D721Med (cell line): Measurements from ENCODE around the gene APOL1.
"Not testable (repeated sequence)": the region's sequence is repeated elsewhere in the genome, so short reads cannot be mapped to it uniquely, and the experiment has no call there.

Experiments used
- DNase-seq: peaks from one replicate; pipeline ENCODE4 v3.0.0; 2011; ENCODE audit warnings: low spot score; ENCODE audit not compliant: insufficient read length
- FAIRE-seq: peaks from 2 replicates; lab custom pipeline; 2011; peaks lifted over from hg19 to GRCh38; lab: Jason Lieb, UNC
- TF ChIP-seq, protein P1 (sequence below): IDR thresholded peaks from 2 replicates; pipeline ENCODE4 v1.5.1; 2012; ENCODE audit warnings: mild to moderate bottlenecking, control low read depth; ENCODE audit not compliant: insufficient read depth; ENCODE audit errors: missing control alignments

APOL1 gene

DNA sequence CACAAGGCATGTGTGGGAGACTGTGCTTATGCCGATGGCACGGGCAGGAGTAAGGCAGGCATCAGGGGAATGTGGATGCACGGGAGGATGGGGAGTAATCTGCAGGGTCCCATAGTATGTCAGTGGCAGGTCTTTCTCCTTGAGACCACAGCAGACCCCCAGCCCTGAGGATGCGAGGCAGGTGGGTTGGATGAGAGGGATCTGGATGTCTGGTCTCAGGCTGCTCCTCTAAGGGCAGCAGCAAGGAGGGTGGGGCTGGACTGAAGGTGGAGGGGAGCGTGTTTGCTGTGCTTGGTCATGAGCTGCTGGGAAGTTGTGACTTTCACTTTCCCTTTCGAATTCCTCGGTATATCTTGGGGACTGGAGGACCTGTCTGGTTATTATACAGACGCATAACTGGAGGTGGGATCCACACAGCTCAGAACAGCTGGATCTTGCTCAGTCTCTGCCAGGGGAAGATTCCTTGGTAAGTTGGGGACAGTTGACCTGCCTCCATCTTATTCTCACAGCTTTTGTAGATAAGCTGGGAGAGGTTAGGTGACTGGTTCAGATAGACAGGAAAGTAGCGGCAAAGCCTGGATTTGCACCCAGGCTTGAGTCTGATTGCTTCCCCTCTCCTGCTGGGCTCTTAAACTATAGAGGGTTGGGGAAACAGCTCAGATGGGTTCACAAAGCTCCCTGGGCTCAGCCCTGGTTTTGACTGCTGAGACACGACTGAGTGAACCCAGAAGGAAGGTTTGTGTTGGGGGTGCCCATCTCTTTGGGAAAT lies at the start of gene APOL1:
Gene APOL1 (plus strand): TSS at position 380 of the 769 bp plus-strand sequence. CDS start 1,823 bp downstream, outside the sequence.
- DNase-seq (no peak), FAIRE-seq (no peak)
- TF ChIP-seq, protein P1, sequence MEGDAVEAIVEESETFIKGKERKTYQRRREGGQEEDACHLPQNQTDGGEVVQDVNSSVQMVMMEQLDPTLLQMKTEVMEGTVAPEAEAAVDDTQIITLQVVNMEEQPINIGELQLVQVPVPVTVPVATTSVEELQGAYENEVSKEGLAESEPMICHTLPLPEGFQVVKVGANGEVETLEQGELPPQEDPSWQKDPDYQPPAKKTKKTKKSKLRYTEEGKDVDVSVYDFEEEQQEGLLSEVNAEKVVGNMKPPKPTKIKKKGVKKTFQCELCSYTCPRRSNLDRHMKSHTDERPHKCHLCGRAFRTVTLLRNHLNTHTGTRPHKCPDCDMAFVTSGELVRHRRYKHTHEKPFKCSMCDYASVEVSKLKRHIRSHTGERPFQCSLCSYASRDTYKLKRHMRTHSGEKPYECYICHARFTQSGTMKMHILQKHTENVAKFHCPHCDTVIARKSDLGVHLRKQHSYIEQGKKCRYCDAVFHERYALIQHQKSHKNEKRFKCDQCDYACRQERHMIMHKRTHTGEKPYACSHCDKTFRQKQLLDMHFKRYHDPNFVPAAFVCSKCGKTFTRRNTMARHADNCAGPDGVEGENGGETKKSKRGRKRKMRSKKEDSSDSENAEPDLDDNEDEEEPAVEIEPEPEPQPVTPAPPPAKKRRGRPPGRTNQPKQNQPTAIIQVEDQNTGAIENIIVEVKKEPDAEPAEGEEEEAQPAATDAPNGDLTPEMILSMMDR: no peak

- not testable (repeated sequence) for FAIRE-seq, DNase-seq
Observed at GRCh38 chr22:36203441-36203840, 49.5 kb upstream of the APOL1 start.

DNA sequence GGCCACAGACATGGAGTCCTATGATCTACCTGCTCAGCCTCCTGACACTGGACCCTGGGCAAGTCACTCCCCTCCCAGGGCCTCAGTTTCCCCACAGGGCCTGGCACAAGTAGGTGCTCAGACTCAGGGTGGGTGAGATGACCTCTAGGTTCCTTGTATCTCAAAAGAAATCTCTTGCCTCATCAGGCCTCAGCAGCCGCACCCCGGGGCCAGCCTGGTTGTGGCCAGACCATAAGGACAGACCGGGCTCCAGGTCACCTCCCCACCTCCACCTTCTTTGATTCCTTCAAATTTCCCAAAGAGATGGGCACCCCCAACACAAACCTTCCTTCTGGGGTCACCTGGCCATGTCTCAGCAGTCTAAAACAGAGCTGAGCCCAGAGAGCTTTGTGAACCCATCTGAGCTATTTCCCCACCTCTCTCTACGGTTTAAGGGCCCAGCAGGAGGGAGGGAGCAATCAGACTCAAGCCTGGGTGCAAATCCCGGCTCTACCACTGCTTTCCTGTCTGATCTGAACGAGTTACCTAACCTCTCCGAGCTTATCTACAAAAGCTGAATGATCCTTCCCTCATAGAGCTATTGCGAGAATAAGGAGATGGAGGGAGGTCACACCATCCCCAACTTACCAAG lies 48.8 kb upstream of the APOL1 start:
- FAIRE-seq (no peak), DNase-seq (no peak)
- TF ChIP-seq, protein P1: no peak

GRCh38 chr22:36204632-36205015 lies 48.3 kb upstream of the APOL1 start:
- FAIRE-seq: no peak
- DNase-seq: no peak
- TF ChIP-seq, protein P1: no peak

DNA sequence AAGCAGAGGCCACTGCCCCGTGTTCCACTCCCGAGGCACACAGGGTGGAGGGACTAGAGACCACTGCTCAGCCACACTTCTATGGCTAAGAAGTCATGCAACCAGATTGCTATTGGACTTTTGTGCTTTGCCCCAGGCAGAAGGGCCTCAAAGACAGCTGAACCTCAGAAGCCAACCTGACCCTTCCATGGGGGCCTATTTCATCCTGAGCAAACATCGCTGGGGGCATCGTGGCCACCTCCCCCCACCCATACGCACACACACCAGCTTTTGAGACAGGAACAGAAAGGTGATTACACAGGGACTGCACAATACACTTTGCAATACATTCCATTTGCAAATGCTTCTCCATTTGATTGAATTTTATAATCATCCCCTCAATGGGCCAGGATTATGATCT lies 47.4 kb upstream of the APOL1 start:
- not testable (repeated sequence) for DNase-seq, FAIRE-seq

- TF ChIP-seq, protein P1: no peak
- DNase-seq (no peak), FAIRE-seq (no peak)
Observed at GRCh38 chr22:36206255-36206654, 46.7 kb upstream of the APOL1 start.

DNA sequence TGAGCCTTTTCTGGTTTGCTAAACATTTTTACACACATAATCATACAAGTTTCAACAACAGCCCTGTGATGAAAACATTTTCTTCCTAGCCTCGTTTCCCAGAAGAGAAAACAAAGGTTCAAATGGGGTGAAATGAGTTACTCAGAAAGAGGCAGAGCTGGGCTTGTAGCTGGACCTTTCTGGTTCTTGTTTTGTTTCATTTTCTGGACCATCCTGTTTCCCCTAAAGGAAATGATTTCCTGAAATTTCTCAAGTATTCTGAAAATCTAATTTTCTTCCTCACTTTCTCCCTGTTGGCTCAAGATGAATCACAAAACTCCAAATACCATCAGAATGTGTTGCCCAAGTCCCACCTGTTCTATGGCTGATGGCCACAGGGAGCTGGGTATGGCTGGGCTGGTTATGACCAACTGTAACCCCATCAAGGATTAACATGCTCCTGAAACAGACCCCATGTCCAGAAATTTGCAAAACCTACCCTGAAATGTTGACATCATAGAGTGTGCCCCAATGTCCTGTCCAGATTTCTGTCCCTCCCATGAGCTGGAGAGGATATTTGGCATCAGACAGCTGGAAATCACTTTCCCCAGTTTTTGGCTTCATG lies 44.7 kb upstream of the APOL1 start:
- DNase-seq: no peak
- FAIRE-seq: no peak
- TF ChIP-seq, protein P1: no peak

GRCh38 chr22:36208914-36209313 lies 44.0 kb upstream of the APOL1 start:
- FAIRE-seq (no peak), DNase-seq (no peak)
- TF ChIP-seq, protein P1: no peak

- not testable (repeated sequence) for DNase-seq, FAIRE-seq
Observed at GRCh38 chr22:36209488-36209908, 43.4 kb upstream of the APOL1 start.
